ENCODE data around the gene ZFPL1.
A peak's percentile ranks its signal among the peaks of the same experiment; 100 is the strongest.

The ZFPL1 gene

GRCh38 chr11:65060913-65061408 is 23.1 kb upstream of the ZFPL1 start:
- peak; percentile 17 for DNase-seq

GRCh38 chr11:65063532-65063931 is 20.5 kb upstream of the ZFPL1 start:
- DNase-seq, result no peak

DNA sequence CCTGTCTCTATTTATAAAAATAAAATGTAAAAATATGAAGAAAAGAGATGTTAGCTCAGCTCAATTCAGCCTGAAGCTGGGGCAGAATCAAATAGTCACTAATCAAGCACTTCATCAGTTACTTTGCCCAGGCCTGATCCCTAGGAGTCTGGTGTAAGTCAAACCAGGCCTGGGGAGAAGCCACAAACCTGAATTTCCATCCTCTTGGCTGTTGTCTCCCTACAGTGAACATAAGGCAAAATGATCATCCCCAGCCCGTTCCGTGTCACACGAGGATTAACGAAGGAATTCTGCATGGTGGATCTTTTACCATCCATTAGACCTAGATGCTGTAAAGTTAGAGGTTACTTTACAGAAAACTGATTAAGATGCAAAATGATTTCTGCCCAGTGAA is 19.2 kb upstream of the ZFPL1 start:
- peak; percentile 26 for DNase-seq

- DNase-seq, result no peak
Measured at GRCh38 chr11:65065851-65066250, 18.2 kb upstream of the ZFPL1 start.

DNA sequence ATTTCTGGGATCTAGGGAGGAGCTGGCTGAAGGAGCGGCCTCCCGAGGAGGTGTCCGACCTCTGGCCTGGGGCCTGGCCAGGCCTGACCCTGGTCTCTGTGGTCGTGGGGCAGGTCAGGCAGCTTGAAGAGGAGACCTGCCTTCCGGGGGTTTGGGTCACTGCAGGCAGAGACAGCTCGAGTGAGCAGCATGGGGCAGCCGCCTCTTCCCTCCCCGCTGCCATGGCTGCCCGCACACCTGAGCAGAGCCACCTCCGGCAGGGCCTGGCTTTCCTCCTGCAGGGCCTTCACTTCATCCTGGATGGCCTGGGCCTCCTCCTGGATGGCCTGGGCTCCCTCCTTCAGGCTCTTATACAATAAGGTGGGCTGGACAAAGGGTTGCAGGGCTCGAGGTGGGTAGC is 17.7 kb upstream of the ZFPL1 start:
- no peak for DNase-seq

DNA sequence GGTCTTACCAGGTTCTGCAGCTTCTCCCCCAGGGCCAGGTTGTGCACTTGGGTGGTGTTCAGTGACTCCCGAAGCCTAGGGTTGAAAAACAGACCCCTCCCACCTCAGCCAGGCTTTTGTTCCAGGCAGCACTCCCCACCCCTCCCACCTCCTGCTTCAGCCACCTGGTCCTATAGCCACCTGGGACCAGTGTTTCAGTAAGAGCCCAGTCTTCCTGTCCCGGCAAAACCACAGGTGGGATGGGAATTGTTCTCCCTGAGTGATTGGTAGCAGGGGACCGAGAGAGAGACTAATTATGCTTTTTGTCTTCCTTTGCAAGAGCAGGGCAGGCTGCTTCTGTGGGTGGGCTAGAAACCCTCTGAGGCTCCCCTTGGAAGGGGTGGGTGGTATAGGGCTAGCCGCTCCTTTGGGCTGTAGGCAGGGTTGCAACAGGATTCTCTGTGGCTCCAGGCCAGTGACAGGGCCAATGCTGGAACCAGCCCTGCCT is 17.2 kb upstream of the ZFPL1 start:
- no peak for DNase-seq

DNA sequence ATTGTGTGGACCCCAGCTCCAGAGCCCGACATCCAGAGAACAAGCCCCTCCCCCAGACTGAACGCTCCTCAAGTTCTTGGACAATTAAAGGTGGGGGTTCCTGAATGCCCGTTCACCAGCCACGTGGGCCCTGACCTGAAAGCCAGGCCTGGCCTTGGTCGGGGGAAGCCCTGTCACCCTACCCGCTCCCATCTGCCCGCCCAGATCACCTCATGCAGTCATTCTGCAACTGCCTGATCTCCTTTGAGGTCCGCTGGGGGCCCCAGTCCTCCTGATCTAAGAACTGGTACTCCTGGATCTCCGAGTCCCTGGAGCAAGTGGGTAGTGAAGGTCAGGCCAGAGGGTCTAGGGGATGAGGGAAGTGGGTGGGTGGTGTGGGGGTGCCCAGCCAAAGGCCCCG is 16.6 kb upstream of the ZFPL1 start:
- no peak for DNase-seq

- DNase-seq, result no peak
Measured at GRCh38 chr11:65069217-65069616, 14.8 kb upstream of the ZFPL1 start.

GRCh38 chr11:65071907-65072630 is 12.0 kb upstream of the ZFPL1 start:
- DNase-seq, result no peak

- DNase-seq, result no peak
Measured at GRCh38 chr11:65072631-65072966, 11.4 kb upstream of the ZFPL1 start.

DNA sequence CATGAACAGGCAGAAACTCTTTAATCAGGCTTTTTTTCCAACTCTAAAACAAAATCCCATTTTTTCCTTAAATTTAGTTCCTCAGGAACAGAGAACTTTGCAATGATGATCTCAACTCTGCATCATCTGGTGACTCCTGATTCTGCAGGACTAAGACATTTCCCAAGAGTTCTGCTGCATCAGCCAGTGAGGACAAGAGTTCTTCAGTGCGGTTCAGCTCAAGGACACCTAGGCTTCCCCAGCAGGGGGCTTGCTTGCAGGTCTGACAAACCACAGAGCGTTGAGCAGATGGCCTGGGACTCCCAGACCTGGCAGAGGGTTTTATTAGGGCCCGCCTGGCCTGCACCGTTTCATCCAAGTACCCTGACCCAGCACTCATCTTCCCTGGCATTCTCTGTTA is 6.6 kb upstream of the ZFPL1 start:
- DNase-seq, result peak; percentile 79

GRCh38 chr11:65078151-65078550 is 5.9 kb upstream of the ZFPL1 start:
- DNase-seq, result peak; percentile 69

DNA sequence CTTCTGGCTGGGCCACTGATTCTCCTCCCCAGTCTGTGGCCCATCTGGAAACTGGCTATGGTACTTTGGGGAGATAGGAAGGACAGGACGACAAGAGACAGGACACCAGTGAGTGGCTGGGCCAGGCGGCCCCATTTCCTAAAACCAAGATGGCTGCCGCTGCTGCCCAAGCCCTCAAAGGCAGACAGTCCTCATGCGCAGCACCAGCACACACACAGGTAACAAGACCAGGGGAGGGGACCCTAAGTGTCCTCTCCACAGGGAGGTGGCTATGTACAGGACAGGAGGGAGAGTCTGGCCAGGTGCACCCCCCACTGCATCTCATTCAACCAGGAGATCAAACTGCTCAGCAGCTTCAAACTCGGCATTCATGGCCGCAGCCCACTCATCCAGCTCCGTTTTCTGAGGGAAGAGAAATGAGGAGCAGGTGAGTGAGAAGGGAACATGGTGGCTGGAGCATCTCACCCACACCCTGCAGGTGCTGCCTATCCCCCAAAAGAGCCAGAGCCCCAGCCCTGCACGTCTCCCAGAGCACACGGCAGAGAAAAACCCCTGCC is 5.2 kb upstream of the ZFPL1 start:
- no peak for DNase-seq

GRCh38 chr11:65083134-65083833 is 738 bp upstream of the ZFPL1 start:
- no peak for DNase-seq

- no peak for DNase-seq
Measured at GRCh38 chr11:65084598-65085375, 765 bp downstream of the ZFPL1 start.

- no peak for DNase-seq
Measured at GRCh38 chr11:65085446-65085845, 1.4 kb downstream of the ZFPL1 start.

- DNase-seq, result no peak
Measured at GRCh38 chr11:65086809-65087208, 2.8 kb downstream of the ZFPL1 start.

- no peak for DNase-seq
Measured at GRCh38 chr11:65087216-65087615, 3.2 kb downstream of the ZFPL1 start.

DNA sequence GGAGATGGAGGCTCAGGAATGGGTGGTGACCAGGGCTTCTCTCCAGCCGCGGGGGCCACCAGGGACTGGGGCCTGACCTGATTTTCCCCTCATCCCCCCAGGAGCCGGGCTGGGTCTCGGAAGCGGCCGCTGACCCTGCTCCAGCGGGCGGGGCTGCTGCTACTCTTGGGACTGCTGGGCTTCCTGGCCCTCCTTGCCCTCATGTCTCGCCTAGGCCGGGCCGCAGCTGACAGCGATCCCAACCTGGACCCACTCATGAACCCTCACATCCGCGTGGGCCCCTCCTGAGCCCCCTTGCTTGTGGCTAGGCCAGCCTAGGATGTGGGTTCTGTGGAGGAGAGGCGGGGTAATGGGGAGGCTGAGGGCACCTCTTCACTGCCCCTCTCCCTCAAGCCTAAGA is 3.8 kb downstream of the ZFPL1 start:
- DNase-seq, result no peak

- no peak for DNase-seq
Measured at GRCh38 chr11:65089621-65090020, 5.6 kb downstream of the ZFPL1 start.

DNA sequence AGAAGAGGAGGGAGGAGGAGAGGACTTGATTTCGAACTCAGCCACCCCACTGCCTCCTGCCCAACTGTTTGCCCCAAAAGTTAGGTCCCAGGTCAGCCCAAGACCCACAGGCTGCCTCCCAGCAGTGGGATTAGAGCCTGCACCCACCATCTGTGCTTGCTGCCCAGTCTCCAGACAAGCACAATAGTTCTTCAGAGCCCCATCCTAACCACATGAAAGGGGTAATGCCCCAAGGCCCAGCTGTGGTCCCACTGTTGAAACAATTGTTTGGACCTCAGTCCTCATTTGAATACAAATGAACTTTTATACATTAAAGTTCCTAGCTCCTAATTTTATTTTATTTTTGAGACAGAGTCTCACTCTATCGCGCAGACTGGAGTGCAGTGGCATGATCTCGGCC is 6.6 kb downstream of the ZFPL1 start:
- DNase-seq, result no peak

DNA sequence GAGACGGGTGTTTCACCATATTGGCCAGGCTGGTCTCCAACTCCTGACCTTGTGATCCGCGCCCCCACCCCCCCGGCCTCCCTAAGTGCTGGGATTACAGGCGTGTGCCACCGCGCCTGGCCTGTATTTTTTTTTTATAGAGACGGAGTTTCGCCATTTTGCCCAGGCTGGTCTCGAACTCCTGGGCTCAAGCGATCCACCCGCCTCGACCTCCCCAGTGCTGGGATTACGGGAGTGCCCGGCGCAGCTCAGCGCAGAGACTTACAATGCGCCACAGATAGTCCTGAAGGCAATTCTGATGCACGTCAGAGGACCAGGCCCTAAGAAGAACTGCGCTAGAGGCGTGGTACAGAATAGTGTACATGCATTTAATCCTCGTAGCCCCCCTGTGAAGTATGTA is 11.4 kb downstream of the ZFPL1 start:
- no peak for DNase-seq

Measured in NCI-H82 (cell line).